Mesenchymal stem cell (in vitro differentiated cells and primary cell): ENCODE data around the gene NCOA7.
A peak's percentile ranks its signal among the peaks of the same experiment; 100 is the strongest.

Source experiments
- DNase-seq: peaks from one replicate; pipeline ENCODE4 v3.0.0-alpha.2; 2013
- H2AFZ ChIP-seq: one replicate; pipeline ENCODE4 v1.6.1; 2013; ENCODE audit warnings: low read depth, mild to moderate bottlenecking, control low read depth, inconsistent platforms, low read length, moderate library complexity
- H2AK5ac ChIP-seq: 2 replicates; pipeline ENCODE4 v1.6.1; 2013; ENCODE audit warnings: low read length, moderate library complexity, mild to moderate bottlenecking, inconsistent platforms; ENCODE audit not compliant: severe bottlenecking
- H2BK120ac ChIP-seq: one replicate; pipeline ENCODE4 v1.6.1; 2013; ENCODE audit warnings: low read depth, mild to moderate bottlenecking, inconsistent platforms, low read length, moderate library complexity
- H2BK12ac ChIP-seq, 2 experiments: one replicate each; pipeline ENCODE4 v1.6.1; 2013; ENCODE audit warnings: inconsistent platforms in 2 of 2, low read length in 2 of 2, mild to moderate bottlenecking in 2 of 2, moderate library complexity in 2 of 2, control low read depth in 1 of 2
- H2BK15ac ChIP-seq: one replicate; pipeline ENCODE4 v1.6.1; 2013; ENCODE audit warnings: mild to moderate bottlenecking, low read depth, inconsistent platforms; ENCODE audit not compliant: poor library complexity, severe bottlenecking
- H2BK5ac ChIP-seq: 2 replicates; pipeline ENCODE4 v1.6.1; 2013; ENCODE audit warnings: low read depth, mild to moderate bottlenecking, low read length, control low read depth, inconsistent platforms; ENCODE audit not compliant: poor library complexity, severe bottlenecking
- H3K14ac ChIP-seq, 2 experiments: one replicate each; pipeline ENCODE4 v1.6.1; 2013; ENCODE audit warnings: inconsistent platforms in 2 of 2, low read length in 2 of 2, control low read depth in 1 of 2, mild to moderate bottlenecking in 1 of 2, moderate library complexity in 1 of 2
- H3K18ac ChIP-seq, 2 experiments: one replicate each; pipeline ENCODE4 v1.6.1; 2013; ENCODE audit warnings: inconsistent platforms in 2 of 2, low read length in 2 of 2, control low read depth in 1 of 2, low read depth in 1 of 2, mild to moderate bottlenecking in 1 of 2
- H3K23ac ChIP-seq, 2 experiments: one replicate each; pipeline ENCODE4 v1.6.1; 2013; ENCODE audit warnings: inconsistent platforms in 2 of 2, low read length in 2 of 2, mild to moderate bottlenecking in 2 of 2, moderate library complexity in 2 of 2, control low read depth in 1 of 2
- H3K27ac ChIP-seq: 2 replicates; pipeline ENCODE4 v1.5.1; 2013; ENCODE audit warnings: mild to moderate bottlenecking, moderate library complexity, low read length, control low read depth, inconsistent platforms; ENCODE audit not compliant: poor library complexity, severe bottlenecking
- H3K27me3 ChIP-seq, 2 experiments: 2 replicates each; pipeline versions ENCODE4 v1.6.1 to v1.7.0; 2013; ENCODE audit warnings: low read length in 2 of 2, mild to moderate bottlenecking in 2 of 2, moderate library complexity in 2 of 2, control low read depth in 1 of 2, inconsistent platforms in 1 of 2; ENCODE audit not compliant: control insufficient read depth in 1 of 2, insufficient read depth in 1 of 2
- H3K36me3 ChIP-seq, 2 experiments: 2 replicates each; pipeline versions ENCODE4 v1.6.1 to v1.7.0; 2013; ENCODE audit warnings: low read length in 2 of 2, control low read depth in 1 of 2, inconsistent platforms in 1 of 2, low read depth in 1 of 2, mild to moderate bottlenecking in 1 of 2; ENCODE audit not compliant: insufficient read depth in 2 of 2, control insufficient read depth in 1 of 2
- H3K4ac ChIP-seq, 2 experiments: one replicate each; pipeline ENCODE4 v1.6.1; 2013; ENCODE audit warnings: inconsistent platforms in 2 of 2, low read length in 2 of 2, mild to moderate bottlenecking in 2 of 2, moderate library complexity in 2 of 2, control low read depth in 1 of 2, low read depth in 1 of 2
- H3K4me1 ChIP-seq: 2 replicates; pipeline ENCODE4 v1.6.1; 2013; ENCODE audit warnings: low read depth, low read length, control low read depth; ENCODE audit not compliant: control insufficient read depth, insufficient read depth
- H3K4me2 ChIP-seq: 2 replicates; pipeline ENCODE4 v1.6.1; 2013; ENCODE audit warnings: low read length, mild to moderate bottlenecking, inconsistent platforms; ENCODE audit not compliant: poor library complexity, severe bottlenecking
- H3K4me3 ChIP-seq, 2 experiments: 2 replicates each; pipeline versions ENCODE4 v1.5.1 to v1.7.0; 2013; ENCODE audit warnings: low read length in 2 of 2, mild to moderate bottlenecking in 2 of 2, control low read depth in 1 of 2, low read depth in 1 of 2; ENCODE audit not compliant: insufficient read depth in 1 of 2
- H3K79me1 ChIP-seq: replicated peaks from 2 replicates; pipeline ENCODE4 v1.6.1; 2013; ENCODE audit warnings: mild to moderate bottlenecking, control low read depth, low read length, inconsistent platforms; ENCODE audit not compliant: poor library complexity, severe bottlenecking
- H3K9ac ChIP-seq: 2 replicates; pipeline ENCODE4 v1.7.0; 2013; ENCODE audit warnings: mild to moderate bottlenecking, low read length, moderate library complexity
- H3K9me3 ChIP-seq: 2 replicates; pipeline ENCODE4 v1.7.0; 2013; ENCODE audit warnings: mild to moderate bottlenecking, low read length; ENCODE audit not compliant: control insufficient read depth
- H4K8ac ChIP-seq: one replicate; pipeline ENCODE4 v1.6.1; 2013; ENCODE audit warnings: inconsistent platforms, mild to moderate bottlenecking, low read length, moderate library complexity
- H4K91ac ChIP-seq: one replicate; pipeline ENCODE4 v1.6.1; 2013; ENCODE audit warnings: mild to moderate bottlenecking, low read length, inconsistent platforms
- WGBS: methylation state at CpG from one replicate; pipeline ENCODE4 v1.1.7; 2013; ENCODE audit warnings: mixed read lengths; 5-methylcytosine and 5-hydroxymethylcytosine counted together

The NCOA7 gene

GRCh38 chr6:125940247-125941041 is 149.7 kb downstream of the NCOA7 start:
- H2BK5ac ChIP-seq = no peak overlapping the region
- H3K9ac ChIP-seq = peak overlapping the region; percentile 31
- no peak overlapping the region for H4K8ac ChIP-seq
- peak overlapping the region in 1 of 2 experiments; percentile 67 for H3K4ac ChIP-seq
- H3K36me3 ChIP-seq = no peaks in the 10 kb centered on the region
- no peaks in the 10 kb centered on the region for H3K27me3 ChIP-seq
- H2BK12ac ChIP-seq = no peak overlapping the region
- no peak overlapping the region for H3K23ac ChIP-seq
- no peaks in the 10 kb centered on the region for H3K9me3 ChIP-seq
- no peaks in the 10 kb centered on the region for H3K4me1 ChIP-seq
- no peak overlapping the region for H2BK120ac ChIP-seq
- WGBS = 72% methylated on average over 3 of the region's 5 CpGs
- no peak overlapping the region for H3K4me2 ChIP-seq
- H3K27ac ChIP-seq = peak overlapping the region; percentile 44
- H3K18ac ChIP-seq = no peak overlapping the region
- no peak overlapping the region for H2AFZ ChIP-seq
- no peak overlapping the region for H2BK15ac ChIP-seq
- H2AK5ac ChIP-seq = no peak overlapping the region
- no peaks in the 10 kb centered on the region for H3K79me1 ChIP-seq
- no peak overlapping the region for H4K91ac ChIP-seq
- DNase-seq = no peak
- no peak overlapping the region for H3K4me3 ChIP-seq
- H3K14ac ChIP-seq = no peak overlapping the region

GRCh38 chr6:125942672-125943527 is 152.1 kb downstream of the NCOA7 start:
- Histone ChIP-seq H2AFZ (no peak overlapping the region), H3K27ac (no peak overlapping the region), H3K14ac (no peak overlapping the region), H3K9ac (no peak overlapping the region), H4K91ac (peak overlapping the region; percentile 64), H4K8ac (peak overlapping the region; percentile 59), H3K36me3 (no peaks in the 10 kb centered on the region), H3K79me1 (no peaks in the 10 kb centered on the region), H3K4me1 (peaks cover 1% of the 10 kb centered on the region), H2BK12ac (peak overlapping the region; percentile 76 to 90), H3K27me3 (no peaks in the 10 kb centered on the region), H3K18ac (peak overlapping the region; percentile 6 to 62), H2BK15ac (no peak overlapping the region), H3K4me2 (no peak overlapping the region), H2BK120ac (peak overlapping the region; percentile 27), H3K9me3 (no peaks in the 10 kb centered on the region), H2BK5ac (no peak overlapping the region), H3K4ac (peak overlapping the region in 1 of 2 experiments; percentile 54), H2AK5ac (no peak overlapping the region), H3K23ac (no peak overlapping the region), H3K4me3 (no peak overlapping the region)
- peak; percentile 45 for DNase-seq
- WGBS = 83% methylated on average over 10 of the region's 10 CpGs

GRCh38 chr6:125943528-125944433 is 153.0 kb downstream of the NCOA7 start:
- H2AK5ac ChIP-seq = no peak overlapping the region
- peak overlapping the region in 1 of 2 experiments; percentile 76 for H2BK12ac ChIP-seq
- peak overlapping the region; percentile 59 for H3K9ac ChIP-seq
- no peak overlapping the region for H4K91ac ChIP-seq
- H4K8ac ChIP-seq = no peak overlapping the region
- H3K4me2 ChIP-seq = no peak overlapping the region
- peaks cover 1% of the 10 kb centered on the region for H3K4me1 ChIP-seq
- DNase-seq = peak; percentile 42
- H3K36me3 ChIP-seq = no peaks in the 10 kb centered on the region
- no peak overlapping the region for H3K4ac ChIP-seq
- H3K79me1 ChIP-seq = no peaks in the 10 kb centered on the region
- H3K23ac ChIP-seq = no peak overlapping the region
- H2AFZ ChIP-seq = no peak overlapping the region
- no peak overlapping the region for H2BK120ac ChIP-seq
- no peak overlapping the region for H3K14ac ChIP-seq
- H3K27ac ChIP-seq = no peak overlapping the region
- H3K9me3 ChIP-seq = no peaks in the 10 kb centered on the region
- no peak overlapping the region for H2BK5ac ChIP-seq
- no peak overlapping the region for H3K4me3 ChIP-seq
- H3K18ac ChIP-seq = peak overlapping the region; percentile 6 to 9
- H3K27me3 ChIP-seq = no peaks in the 10 kb centered on the region
- 92% methylated on average over 3 of the region's 4 CpGs for WGBS
- H2BK15ac ChIP-seq = no peak overlapping the region
